ENCODE measurements around the gene CCR4.
"Not testable (repeated sequence)": the region's sequence is repeated elsewhere in the genome, so short reads cannot be mapped to it uniquely, and the experiment has no call there.

- not testable (repeated sequence) for TF ChIP-seq EGR1 (IDR thresholded peaks at IDR 0.05; ENCODE audit: borderline replicate concordance, low read depth, low read length); TCF12 (IDR thresholded peaks at IDR 0.05; ENCODE audit: low read depth, low read length); EZH2 (IDR thresholded peaks at IDR 0.05; ENCODE audit: low read depth, low read length, severe bottlenecking); SIN3A (conservative IDR thresholded peaks at IDR 0.05 in 1 of 2, IDR thresholded peaks at IDR 0.05 in 1 of 2; ENCODE audit: low read depth in 1 of 2, low read length in 2 of 2); SUZ12 (IDR thresholded peaks at IDR 0.05; ENCODE audit: low read length); RBBP5 (IDR thresholded peaks at IDR 0.05; ENCODE audit: borderline replicate concordance, low read depth, low read length); USF2 (IDR thresholded peaks at IDR 0.05; ENCODE audit: low read length); GABPA (IDR thresholded peaks at IDR 0.05; ENCODE audit: borderline replicate concordance, insufficient read depth, low read length); CHD7 (IDR thresholded peaks at IDR 0.05; ENCODE audit: insufficient replicate concordance, low read length)
- TF ChIP-seq, protein P1, sequence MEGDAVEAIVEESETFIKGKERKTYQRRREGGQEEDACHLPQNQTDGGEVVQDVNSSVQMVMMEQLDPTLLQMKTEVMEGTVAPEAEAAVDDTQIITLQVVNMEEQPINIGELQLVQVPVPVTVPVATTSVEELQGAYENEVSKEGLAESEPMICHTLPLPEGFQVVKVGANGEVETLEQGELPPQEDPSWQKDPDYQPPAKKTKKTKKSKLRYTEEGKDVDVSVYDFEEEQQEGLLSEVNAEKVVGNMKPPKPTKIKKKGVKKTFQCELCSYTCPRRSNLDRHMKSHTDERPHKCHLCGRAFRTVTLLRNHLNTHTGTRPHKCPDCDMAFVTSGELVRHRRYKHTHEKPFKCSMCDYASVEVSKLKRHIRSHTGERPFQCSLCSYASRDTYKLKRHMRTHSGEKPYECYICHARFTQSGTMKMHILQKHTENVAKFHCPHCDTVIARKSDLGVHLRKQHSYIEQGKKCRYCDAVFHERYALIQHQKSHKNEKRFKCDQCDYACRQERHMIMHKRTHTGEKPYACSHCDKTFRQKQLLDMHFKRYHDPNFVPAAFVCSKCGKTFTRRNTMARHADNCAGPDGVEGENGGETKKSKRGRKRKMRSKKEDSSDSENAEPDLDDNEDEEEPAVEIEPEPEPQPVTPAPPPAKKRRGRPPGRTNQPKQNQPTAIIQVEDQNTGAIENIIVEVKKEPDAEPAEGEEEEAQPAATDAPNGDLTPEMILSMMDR (IDR thresholded peaks at IDR 0.05; ENCODE audit: control extremely low read depth in 1 of 3, insufficient read depth in 1 of 3, low read depth in 1 of 3, low read length in 3 of 3), result peak in 2 of 3 experiments; percentile 6 to 12; a peak in 2 of 4 replicates
- TF ChIP-seq, protein P2, sequence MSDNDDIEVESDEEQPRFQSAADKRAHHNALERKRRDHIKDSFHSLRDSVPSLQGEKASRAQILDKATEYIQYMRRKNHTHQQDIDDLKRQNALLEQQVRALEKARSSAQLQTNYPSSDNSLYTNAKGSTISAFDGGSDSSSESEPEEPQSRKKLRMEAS (IDR thresholded peaks at IDR 0.05), result not testable (repeated sequence)
These were observed 11.7 kb upstream of the CCR4 start for GRCh38 chr3:32939531-32940284.

Measured in H1 (cell line).